Right kidney (tissue), 1 donor: ENCODE results near the gene DLG2.
"Not testable (repeated sequence)": the region's sequence is repeated elsewhere in the genome, so short reads cannot be mapped to it uniquely, and the experiment has no call there.

Source experiments
- DNase-seq: peaks from one replicate; pipeline ENCODE4 v3.0.0-alpha.2; 2016

Gene DLG2

GRCh38 chr11:85440273-85440672 lies 186.9 kb downstream of the DLG2 start:
- DNase-seq = no peak

- DNase-seq = no peak
Observed at GRCh38 chr11:85438328-85438727, 188.8 kb downstream of the DLG2 start.

GRCh38 chr11:85431319-85431718 lies 195.8 kb downstream of the DLG2 start:
- DNase-seq = no peak

- DNase-seq = no peak
Observed at GRCh38 chr11:85423794-85424193, 203.3 kb downstream of the DLG2 start.

GRCh38 chr11:85423316-85423715 lies 203.8 kb downstream of the DLG2 start:
- DNase-seq = no peak

GRCh38 chr11:85414175-85414574 lies 213.0 kb downstream of the DLG2 start:
- no peak for DNase-seq

- no peak for DNase-seq
Observed at GRCh38 chr11:85407648-85408047, 219.5 kb downstream of the DLG2 start.

- no peak for DNase-seq
Observed at GRCh38 chr11:85406841-85407240, 220.3 kb downstream of the DLG2 start.

- DNase-seq = no peak
Observed at GRCh38 chr11:85406316-85406715, 220.8 kb downstream of the DLG2 start.

- DNase-seq = not testable (repeated sequence)
Observed at GRCh38 chr11:85395515-85396055, 231.6 kb downstream of the DLG2 start.

- no peak for DNase-seq
Observed at GRCh38 chr11:85394283-85394682, 232.9 kb downstream of the DLG2 start.

GRCh38 chr11:85391141-85391540 lies 236.0 kb downstream of the DLG2 start:
- no peak for DNase-seq

- no peak for DNase-seq
Observed at GRCh38 chr11:85385547-85385946, 241.6 kb downstream of the DLG2 start.

- DNase-seq = no peak
Observed at GRCh38 chr11:85385111-85385510, 242.0 kb downstream of the DLG2 start.

- no peak for DNase-seq
Observed at GRCh38 chr11:85379066-85379465, 248.1 kb downstream of the DLG2 start.

- DNase-seq = no peak
Observed at GRCh38 chr11:85377901-85378300, 249.2 kb downstream of the DLG2 start.

- DNase-seq = no peak
Observed at GRCh38 chr11:85359859-85360258, 267.3 kb downstream of the DLG2 start.

GRCh38 chr11:85355921-85356320 lies 271.2 kb downstream of the DLG2 start:
- DNase-seq = no peak

- not testable (repeated sequence) for DNase-seq
Observed at GRCh38 chr11:85349539-85349938, 277.6 kb downstream of the DLG2 start.

GRCh38 chr11:85348945-85349344 lies 278.2 kb downstream of the DLG2 start:
- no peak for DNase-seq

- no peak for DNase-seq
Observed at GRCh38 chr11:85347291-85347690, 279.9 kb downstream of the DLG2 start.

- no peak for DNase-seq
Observed at GRCh38 chr11:85346484-85346883, 280.7 kb downstream of the DLG2 start.

GRCh38 chr11:85340846-85341245 lies 286.3 kb downstream of the DLG2 start:
- DNase-seq = not testable (repeated sequence)

GRCh38 chr11:85318573-85318972 lies 308.6 kb downstream of the DLG2 start:
- DNase-seq = no peak

- no peak for DNase-seq
Observed at GRCh38 chr11:85316967-85317366, 310.2 kb downstream of the DLG2 start.
